Nucleus accumbens (tissue), 56 donors: ENCODE measurements around the gene BCL10.

Experiments
- DNase-seq, 56 donors: peaks; one replicate each; lab custom pipeline; 2025; lab: John Stamatoyannopoulos, UW

BCL10 gene

DNA sequence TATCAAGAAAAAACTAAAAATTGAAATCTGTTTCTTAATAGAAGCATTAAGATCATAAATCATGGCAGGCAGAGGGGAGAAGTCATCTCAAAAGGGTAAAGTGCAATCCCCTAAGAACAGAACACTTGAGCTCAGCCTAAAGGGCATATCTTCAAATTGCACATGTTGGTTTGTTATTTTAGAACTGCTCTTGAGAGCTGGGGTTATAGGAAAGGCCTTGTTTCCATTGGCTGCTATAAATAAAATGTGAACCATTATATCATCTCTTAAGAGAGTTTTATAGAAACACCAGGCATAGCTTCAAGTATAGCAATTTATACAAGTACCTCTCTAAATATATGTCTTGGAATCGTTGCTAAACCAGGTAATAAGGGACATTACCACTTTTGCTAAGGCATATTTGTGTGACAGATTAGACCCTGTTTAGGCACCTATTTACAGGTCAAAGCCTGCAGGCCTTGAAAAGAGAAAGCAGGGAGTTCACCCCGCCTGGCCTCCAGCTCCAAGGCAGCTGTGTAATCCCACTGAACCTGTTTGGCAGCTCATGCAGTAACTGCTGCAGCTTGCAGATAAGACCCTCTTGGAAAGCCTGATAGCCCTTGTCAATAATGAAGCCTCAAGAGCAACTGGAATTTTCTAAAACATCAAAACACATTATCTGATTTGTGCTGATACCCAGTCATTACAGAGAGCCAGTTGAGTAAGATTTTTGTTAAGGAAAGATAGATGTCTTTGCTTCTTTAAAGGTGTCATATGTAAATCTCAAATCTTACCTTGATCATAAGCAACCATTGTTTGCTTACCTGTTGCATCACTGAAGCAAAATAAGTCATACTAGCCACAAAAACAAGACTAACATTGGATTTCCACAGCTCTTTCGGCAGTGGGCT, 51.5 kb downstream of the BCL10 start:
- DNase-seq, result no peak

DNA sequence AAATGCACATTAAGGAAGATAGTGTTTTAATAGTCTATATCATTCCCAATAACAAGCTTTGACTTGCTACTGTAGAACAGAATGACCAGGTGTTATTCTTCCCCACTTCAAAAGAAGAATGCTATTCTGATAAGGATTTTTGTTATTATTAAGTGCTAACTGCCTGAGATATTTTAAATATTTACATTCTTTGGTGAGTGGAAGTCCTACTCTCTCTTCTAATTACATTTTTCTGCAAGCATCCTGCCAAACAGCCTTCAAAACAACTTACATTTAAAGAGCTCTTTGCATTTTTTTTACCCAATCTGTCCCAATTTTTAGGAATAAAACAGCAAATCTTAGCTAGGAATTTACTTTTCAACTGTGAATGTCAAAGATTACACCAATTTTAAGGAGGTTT, 52.1 kb downstream of the BCL10 start:
- DNase-seq, result no peak

DNA sequence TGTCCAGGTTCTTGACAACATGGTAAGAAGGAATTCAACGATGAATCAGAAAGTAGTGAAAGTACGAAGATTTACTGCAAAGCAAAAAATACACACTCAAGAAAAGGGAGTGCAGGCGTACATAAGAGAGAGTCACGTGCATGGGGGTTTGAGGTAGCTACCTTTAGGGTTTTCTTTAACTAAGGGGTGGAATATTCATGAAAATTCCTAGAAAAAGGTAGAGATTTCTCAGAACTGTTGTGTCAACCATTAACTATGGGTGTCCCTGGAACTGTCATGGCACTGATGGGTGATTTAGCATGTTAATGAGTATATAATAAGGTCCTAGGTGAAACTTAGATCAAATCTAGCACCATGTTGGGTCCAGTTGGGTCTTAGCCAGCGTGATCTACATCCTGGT, 53.1 kb downstream of the BCL10 start:
- DNase-seq, result no peak

DNA sequence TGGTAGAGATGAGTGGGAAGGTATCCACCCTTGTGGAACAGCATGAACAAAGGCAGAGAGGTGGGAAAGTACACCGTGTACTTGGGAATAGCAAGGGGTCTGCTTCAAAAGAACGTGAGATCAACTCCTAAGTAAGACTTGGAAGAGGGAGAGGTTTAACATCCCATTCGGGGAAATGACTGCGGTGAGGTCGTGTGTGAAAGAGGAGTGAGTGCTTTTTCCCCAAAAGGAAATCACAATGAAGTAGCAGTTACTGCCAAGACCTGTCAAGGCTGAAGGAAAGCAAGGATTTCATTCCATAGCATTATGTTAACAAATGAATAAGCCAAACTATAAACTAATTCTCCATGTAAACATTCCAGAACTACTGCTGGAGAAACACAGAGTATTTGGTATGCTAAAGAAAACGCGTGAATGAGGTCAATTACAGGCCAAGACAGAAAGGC, 55.7 kb downstream of the BCL10 start:
- DNase-seq, result no peak

DNA sequence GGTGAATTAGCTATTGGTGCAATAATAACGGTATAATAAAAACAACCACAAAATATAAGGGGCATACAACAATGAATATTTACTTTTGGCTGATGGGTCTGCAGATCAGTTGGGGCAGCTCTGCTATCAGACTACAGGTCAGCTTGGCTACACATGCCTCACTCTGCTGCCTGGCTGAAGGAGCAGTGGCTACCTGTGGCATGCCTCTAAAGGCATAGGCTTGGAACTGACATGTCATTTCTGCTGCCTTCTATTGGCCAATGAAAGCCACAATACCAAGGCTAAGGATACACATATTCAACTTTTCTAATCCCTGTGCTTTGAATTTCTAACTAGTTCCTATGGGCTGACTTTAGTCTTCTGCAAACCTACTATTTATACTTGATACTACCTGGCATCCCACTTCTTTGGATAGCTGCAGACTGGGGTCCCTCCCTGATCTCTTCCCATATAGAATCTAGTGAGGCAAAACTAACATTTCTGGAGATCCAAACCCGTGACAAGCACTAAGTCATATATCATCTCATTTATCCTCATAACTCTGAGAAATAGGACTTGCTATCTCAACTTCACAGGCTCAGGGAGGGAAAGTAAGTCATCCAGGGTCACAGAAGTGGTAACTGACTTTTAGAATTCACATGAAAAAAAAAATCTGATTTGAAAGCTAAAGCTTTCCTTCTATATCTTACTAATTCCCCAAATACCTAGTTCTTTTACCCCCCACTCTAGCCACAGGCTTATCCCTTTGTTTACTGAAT, 56.4 kb downstream of the BCL10 start:
- no peak for DNase-seq

DNA sequence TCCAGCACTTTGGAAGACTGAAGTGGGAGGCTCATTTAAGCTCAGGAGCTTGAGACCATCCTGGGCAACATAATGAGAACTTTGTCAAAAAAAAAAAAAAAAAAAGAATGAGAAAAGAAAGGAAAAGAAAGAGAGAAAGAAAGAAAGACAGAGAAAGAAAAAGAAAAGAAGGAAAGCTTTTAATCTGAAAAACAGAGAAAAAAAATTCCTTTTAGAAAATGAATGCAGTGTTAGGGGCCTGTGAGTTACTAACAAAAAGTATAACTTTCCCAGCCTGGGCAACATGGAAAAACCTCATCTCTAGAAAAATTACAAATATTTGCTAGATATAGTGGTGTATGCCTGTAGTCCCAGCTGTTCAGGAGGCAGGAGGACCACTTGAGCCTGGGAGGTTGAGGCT, 59.7 kb downstream of the BCL10 start:
- DNase-seq, result no peak
